ENCODE data around the gene SOX6.

SOX6 gene

GRCh38 chr11:15993345-15993744 is 363.0 kb downstream of the SOX6 start:
- no peak for DNase-seq (ENCODE audit: low spot score)

GRCh38 chr11:15991215-15991614 is 365.1 kb downstream of the SOX6 start:
- no peak for DNase-seq (ENCODE audit: low spot score)

GRCh38 chr11:15989685-15990084 is 366.7 kb downstream of the SOX6 start:
- DNase-seq (ENCODE audit: low spot score) = no peak

GRCh38 chr11:15988693-15989231 is 367.6 kb downstream of the SOX6 start:
- no peak for DNase-seq (ENCODE audit: low spot score)

GRCh38 chr11:15988016-15988550 is 368.3 kb downstream of the SOX6 start:
- DNase-seq (ENCODE audit: low spot score) = no peak

- no peak for DNase-seq (ENCODE audit: low spot score)
Observed at GRCh38 chr11:15987046-15987445, 369.3 kb downstream of the SOX6 start.

- DNase-seq (ENCODE audit: low spot score) = no peak
Observed at GRCh38 chr11:15985860-15986139, 370.5 kb downstream of the SOX6 start.

GRCh38 chr11:15985127-15985859 is 371.1 kb downstream of the SOX6 start:
- no peak for DNase-seq (ENCODE audit: low spot score)

- no peak for DNase-seq (ENCODE audit: low spot score)
Observed at GRCh38 chr11:15981292-15981691, 375.1 kb downstream of the SOX6 start.

- DNase-seq (ENCODE audit: low spot score) = no peak
Observed at GRCh38 chr11:15977116-15977515, 379.2 kb downstream of the SOX6 start.

GRCh38 chr11:15976433-15977045 is 379.8 kb downstream of the SOX6 start:
- DNase-seq (ENCODE audit: low spot score) = no peak

- no peak for DNase-seq (ENCODE audit: low spot score)
Observed at GRCh38 chr11:15975742-15976141, 380.6 kb downstream of the SOX6 start.

GRCh38 chr11:15972838-15973237 is 383.5 kb downstream of the SOX6 start:
- no peak for DNase-seq (ENCODE audit: low spot score)

GRCh38 chr11:15971215-15971546 is 385.2 kb downstream of the SOX6 start:
- no peak for DNase-seq (ENCODE audit: low spot score)

- DNase-seq (ENCODE audit: low spot score) = no peak
Observed at GRCh38 chr11:15970506-15971214, 385.7 kb downstream of the SOX6 start.

GRCh38 chr11:15969701-15970329 is 386.5 kb downstream of the SOX6 start:
- no peak for DNase-seq (ENCODE audit: low spot score)

- peak; percentile 66 for DNase-seq (ENCODE audit: low spot score)
Observed at GRCh38 chr11:15969281-15969680, 387.1 kb downstream of the SOX6 start.

- DNase-seq (ENCODE audit: low spot score) = no peak
Observed at GRCh38 chr11:15968461-15969130, 387.8 kb downstream of the SOX6 start.

GRCh38 chr11:15967966-15968365 is 388.4 kb downstream of the SOX6 start:
- DNase-seq (ENCODE audit: low spot score) = peak; percentile 60

- DNase-seq (ENCODE audit: low spot score) = no peak
Observed at GRCh38 chr11:15967166-15967565, 389.2 kb downstream of the SOX6 start.

- no peak for DNase-seq (ENCODE audit: low spot score)
Observed at GRCh38 chr11:15965562-15966250, 390.6 kb downstream of the SOX6 start.
